Fibroblast of gingiva (primary cell): ENCODE measurements around the gene MMADHC.
"Not testable (repeated sequence)": the region's sequence is repeated elsewhere in the genome, so short reads cannot be mapped to it uniquely, and the experiment has no call there.

Source experiments
- DNase-seq: peaks from one replicate; pipeline ENCODE4 v3.0.0-alpha.2; 2011; ENCODE audit warnings: low read depth

MMADHC gene

DNA sequence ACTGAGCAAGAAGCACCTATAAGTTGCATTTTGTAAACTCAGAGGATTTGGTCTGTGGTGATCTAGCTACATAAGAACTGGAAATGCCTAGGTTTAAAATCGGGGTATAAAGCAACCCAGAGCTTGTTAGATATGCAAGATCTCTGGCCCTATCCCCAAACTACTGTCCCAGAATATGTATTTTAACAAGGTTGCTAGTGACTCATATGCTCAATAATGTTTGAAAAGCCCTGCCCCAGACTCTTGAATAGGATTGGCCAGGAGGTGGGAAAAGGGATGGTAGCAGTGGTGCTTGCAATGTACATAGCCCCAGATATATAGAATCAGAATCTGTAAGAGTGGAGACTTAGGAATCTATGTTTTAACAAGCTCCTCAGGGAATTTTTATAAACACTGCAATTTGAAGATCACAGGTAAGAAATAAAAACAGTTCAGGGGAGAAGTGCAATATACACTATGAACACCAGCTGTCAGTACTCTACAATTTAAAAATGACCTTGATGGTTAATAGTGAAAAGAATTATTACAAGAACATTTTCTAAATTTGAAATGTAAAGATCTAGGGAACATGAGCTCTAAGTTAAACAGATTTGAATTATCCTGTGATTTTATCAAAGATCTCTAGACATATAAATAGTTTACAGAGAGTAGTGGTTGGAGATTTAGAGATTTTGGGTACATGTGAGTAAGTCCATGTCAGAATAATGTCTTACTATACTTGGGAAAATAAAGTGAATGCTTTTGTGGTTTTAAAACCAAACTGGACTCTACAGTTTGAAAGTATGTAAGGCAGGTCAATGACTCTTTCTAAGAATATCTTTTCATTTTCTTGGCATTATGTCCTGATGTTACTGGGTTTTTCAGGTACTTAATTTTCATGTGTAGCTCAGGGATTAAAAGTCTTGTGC is 7.7 kb upstream of the MMADHC start:
- no peak for DNase-seq

DNA sequence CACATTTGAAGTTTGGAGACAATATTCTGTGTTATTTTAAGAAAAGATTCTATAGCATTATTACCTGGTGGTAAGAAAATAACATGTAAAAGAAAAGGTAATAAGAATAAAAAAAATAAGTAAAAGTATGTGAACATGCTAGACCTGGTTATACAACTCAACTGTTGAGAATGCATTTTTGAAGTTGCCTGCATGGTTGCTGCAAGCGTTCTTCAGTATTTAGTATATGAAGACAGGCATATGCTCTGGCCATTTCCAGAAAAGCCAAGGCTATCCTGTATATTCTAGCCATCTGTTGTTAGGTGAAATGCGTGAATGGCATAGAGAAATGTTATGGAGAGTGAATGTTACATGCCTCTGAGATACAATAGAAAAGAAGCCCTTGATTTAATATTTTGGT is 6.8 kb upstream of the MMADHC start:
- no peak for DNase-seq

DNA sequence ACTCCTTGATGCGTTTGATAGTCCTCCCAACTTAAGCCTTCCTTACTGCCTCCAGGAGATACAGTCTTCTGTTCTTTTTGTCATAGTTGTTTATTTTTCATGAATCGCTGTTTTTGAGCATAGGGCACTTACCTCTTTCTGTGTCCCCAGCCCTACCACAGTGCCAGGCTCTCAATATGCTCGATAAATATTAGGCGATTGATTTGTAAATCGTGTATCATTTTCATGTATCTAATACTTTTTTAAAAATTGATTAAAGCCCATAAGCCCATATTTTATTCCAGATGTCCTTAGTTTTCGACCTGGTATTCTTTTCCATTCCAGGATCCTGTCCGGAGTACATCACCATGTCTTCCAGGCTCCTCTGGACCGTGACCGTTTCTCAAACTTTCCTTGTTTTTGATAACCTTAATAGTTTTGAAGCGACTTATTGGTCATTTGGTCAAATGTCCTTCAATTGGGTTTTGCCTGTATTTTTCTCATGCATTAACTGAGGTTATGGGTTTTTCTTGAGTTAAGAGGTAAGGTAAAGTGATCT is 444 bp upstream of the MMADHC start:
- DNase-seq: no peak

DNA sequence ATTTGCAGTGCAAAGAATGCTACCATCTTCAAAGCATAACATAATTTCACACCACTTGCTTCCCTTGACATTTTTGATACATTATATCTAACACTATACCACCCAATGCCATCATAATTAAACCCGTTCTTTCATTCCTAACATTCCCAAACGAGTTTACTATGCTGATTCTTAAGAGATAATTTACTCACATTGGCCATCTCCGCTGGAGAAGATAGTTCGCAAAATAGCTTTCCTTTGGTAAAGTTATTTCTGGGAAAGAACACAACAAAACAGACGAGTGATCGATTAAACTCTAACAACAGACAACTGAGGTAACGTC is 716 bp downstream of the MMADHC start:
- DNase-seq: no peak

DNA sequence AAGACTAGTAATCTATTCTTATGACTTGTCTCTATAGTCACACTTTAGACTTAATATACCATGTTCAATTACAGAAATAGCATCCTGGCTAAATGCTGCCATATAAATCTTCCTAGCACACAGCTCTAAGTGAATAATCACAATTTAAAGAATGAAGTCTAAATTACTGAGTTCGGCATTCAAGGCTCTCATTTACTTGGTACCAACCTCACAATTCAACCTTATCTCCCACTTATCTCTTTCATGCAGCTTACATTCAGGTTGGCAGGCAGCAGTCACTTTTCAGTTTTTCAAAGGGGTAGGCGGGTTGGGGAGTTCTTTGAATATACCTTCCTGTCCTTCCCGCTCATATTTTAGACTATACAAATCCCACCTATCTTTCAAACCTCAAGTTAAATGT is 1.5 kb downstream of the MMADHC start:
- DNase-seq: no peak

DNA sequence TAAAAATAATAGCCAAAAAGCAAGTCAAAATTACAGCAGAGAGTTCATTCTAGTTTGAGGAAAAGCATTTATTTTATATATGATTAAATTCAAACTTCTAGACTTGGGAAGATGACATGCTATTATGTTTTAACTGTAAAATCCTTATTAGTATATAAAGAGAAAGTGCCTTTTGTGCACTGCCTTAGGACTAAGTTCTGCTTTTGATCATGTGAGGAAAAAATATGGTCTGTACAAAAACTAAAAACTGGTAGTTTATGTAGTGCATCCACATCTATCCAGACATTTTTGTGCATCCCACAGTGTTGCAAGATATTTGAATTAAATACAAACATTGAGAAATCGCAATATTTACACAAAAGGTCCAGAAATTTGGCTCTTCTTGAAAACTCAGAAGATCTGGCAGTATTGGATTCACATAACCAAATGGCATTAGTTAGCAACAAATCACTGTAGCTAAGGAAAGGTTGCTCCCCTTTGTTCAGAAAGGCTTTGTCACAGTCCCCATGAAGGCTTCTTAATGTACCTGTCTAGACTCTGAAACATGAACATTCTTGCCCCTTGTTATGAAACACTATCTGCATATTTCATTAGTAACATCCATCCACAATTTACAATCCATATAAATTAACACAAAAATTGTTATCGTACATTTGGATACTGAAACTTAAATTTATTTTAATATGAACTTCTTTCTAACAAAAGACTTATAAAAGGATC is 2.2 kb downstream of the MMADHC start:
- DNase-seq: peak; percentile 82

DNA sequence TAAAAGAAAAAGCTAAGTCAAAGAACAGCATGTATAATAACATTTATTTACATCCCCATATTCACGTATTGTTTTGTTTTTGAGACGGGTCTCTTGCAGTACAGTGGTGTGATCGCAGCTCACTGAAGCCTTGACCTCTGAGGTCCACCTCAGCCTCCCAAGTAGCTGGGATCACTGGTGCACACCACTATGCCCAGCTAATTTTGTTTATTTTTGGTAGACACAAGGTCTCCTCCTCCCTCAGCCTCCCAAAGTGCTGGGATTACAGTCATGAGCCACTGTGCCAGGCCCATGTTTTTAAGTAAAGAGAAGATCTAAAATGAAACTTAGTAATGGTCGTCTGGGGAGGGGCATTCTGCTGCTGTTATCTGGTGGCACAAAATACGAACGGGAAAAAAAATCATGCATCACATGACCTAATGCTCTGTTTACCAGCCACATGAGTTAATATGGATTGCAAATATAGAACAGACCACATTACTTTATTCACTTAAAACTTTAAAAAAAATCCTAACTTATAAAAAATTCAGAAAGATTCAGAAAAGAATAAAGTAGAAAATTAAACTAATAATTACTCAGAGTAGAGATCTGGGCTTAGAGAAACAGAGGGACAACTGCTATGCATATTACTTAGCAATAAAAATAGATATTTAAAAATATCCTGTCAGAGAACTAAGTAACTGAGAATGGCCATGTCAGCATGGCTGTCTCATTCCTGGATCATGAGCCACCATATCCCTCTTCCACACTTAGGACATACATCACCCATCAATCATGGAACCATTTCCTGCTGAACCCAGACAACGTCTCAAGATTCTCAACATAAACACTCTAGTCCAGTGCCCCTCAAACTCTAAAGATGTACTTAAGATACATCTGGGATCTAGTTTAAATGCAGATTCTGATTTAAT is 7.3 kb downstream of the MMADHC start:
- DNase-seq: no peak

DNA sequence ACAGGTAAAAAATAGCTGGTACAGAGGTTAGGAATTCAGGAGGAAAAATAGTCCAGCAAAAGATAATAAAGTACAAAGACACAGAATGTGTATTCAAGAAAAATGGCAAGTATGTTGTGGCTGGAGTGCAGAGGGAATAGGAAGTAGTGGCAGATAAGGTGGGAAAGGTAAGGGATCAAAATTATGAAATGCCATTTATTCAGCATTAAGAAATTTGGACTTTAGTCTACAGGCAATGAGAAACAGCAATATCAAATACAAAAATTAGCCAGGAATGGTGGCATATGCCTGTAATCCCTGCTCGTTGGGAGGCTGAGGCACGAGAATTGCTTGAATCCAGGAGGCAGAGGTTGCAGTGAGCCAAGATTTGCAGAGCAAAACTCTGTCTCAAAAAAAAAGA is 10.3 kb downstream of the MMADHC start:
- DNase-seq: no peak

DNA sequence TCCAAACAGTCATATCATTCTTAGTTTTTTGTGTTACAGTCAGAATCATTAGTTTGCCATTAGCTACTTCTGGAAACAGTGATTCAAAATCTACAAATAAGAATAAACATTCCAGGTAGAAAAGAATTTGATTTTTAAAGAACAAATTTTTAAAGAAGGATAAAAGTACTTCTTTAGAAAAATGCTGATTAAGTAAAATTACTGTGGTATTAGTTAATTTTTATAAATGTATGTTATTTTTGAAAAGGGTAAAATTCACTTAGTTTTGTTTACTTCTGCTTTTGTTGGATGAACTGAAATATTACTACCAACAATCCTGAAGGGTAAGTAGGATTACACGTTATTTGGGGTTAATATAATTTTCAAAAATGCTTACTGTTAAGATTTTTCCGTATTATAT is 11.8 kb downstream of the MMADHC start:
- no peak for DNase-seq

DNA sequence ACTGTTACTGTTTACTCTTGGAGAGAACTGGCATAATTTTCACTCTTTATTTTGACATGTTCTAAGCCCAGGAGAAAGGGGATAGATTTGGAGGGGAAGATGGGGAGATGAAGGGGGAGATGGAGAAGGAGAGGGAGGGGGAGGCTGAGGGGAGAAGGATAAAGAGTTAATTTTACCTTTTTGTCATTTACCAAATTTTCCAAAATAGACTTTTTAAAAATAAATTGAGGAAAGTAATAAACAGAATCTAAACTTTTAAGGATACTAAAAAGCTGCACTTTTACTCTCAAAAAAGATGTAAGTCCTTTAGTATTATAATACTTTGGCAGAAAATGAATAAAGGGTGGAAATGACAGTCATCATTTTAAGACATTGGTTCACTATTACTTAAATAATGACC is 12.3 kb downstream of the MMADHC start:
- DNase-seq: no peak

DNA sequence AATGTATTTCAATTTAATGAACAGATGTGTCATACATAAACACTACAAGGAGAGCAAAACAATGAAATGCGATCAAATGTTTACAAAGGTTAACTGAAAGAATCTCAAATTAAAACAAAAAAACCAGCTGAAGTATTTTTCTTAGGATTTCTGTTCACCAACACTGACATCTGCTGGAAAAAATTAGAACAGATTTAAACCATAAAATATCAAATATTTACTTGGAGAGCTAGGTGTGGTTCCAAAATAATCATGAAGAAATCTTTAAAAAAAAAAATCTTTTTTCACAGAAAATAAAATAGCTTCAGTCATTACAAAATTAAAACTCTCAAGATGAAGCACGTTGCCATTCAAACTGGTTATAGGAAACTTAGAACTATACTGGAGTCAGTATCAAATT is 13.8 kb downstream of the MMADHC start:
- peak; percentile 18 for DNase-seq

DNA sequence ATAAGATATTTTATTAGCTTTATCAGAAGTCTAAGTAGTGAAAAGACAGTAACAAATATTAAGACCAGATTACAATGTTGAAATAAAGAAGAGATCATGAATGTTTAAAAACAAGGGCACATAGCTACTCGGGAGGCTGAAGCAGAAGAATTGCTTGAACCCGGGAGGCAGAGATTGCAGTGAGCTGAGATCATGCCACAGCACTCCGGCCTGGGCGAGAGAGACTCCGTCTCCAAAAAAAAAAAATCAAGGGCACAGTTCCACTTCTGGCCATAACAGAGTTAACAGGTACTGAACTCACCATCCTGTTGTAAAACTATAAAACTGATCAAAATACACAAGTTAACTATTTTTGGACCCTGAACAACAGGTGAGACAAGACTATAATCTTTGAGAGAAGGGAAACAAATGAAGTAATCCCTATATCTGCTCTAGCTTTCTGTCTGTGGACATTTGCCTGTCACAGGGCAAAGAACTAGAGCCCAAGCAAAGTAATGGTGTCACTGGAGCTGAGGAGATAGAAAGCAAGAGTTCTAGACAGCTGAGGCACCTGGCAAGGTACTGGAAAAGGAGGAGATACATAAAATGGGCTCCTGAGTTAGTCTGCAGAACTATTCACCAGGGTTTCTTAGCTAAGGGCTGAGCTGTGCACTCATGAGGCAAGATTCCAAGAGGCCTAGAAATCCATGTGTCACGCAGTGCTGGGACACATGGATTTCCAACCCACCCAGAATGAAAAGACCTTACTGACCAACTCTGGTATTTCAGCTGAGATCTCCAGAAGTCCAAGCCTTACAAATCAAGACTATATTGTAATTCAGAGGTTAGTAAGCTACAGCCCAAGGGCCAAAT is 15.2 kb downstream of the MMADHC start:
- DNase-seq: no peak

DNA sequence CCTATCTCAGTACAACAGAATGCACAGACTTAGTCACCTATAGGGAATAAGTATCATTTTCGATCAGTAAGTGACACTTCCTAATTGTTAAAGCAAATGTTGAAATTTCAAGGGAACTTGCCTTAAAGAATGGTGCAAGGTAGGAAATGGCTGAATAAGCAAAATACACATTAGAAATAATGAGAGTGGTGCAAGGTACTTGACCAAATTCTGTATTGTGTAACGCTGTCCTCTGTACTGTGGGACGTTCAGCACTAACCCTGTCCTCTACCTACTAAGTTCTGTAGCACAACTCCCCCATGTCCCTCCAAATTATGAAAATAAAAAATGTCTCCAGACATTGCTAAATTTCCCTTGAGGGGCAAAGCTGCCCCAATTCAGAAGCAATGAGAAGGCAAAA is 19.4 kb downstream of the MMADHC start:
- no peak for DNase-seq

DNA sequence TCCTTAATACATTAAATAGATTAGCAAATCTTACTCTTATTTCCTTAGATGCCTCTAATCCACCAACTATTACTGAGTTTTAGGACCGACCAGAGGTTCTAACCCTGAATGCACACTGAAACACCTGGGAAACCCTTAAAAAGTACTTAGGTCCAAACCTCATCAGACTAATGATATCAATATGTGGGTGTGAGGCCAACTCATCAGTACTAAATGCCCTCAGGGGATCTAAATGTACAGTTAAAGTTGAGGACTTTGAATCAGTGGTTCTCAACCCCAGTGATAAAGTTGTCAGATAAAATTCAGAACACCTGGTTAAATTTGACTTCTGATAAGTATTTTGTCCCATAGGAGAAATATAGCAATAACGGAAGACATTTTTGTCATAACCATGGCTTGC is 20.9 kb downstream of the MMADHC start:
- DNase-seq: no peak

DNA sequence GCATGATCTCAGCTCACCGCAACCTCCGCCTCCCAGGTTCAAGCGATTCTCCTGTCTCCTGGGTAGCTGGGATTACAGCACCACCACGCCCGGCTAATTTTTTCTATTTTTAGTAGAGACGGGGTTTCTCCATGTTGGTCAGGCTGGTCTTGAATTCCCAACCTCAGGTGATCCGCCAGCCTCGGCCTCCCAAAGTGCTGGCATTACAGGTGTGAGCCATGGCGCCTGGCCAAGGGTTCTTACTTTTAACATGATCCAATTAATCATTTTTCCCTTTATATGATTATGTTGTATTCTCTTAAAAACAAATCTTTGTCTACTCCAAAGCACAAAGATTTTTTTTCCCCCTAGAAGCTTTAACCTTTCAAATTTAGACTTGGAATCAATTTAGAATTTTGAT is 21.9 kb downstream of the MMADHC start:
- not testable (repeated sequence) for DNase-seq

DNA sequence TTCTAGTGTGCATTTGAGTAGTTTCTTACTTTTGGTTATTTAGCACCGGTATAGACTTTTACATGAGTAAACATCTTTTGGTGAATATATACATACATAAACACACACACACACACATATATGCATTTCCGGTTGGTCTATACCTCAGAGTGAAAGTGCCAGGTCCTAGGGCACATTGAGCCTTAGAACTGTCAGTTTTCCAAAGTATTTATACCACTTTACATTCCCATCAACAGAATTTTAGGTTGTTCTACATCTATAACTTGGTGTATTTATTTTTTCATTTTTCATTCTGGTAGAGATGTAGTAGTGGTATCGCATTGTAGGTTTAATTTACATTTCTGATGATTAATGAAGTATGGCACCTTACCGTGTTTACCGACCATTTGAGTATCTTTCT is 22.6 kb downstream of the MMADHC start:
- no peak for DNase-seq

DNA sequence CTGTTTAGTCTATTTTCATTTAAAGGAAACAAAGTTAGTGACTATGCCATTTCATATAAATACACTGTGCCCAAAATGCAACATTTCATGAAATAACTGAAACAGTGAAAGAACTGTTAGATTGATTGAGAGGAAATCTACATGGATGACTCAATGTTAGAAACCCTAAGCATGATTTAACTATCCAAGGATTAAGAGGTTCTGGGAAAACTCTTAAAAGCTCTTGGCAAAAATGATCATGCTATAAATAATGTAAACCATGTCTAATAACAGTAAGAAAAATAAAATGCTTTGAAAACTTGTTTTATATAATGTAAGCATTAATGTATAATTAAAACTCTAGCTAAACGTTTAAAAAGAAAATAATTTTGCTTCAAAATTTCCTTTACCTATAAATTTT is 23.5 kb downstream of the MMADHC start:
- DNase-seq: no peak

DNA sequence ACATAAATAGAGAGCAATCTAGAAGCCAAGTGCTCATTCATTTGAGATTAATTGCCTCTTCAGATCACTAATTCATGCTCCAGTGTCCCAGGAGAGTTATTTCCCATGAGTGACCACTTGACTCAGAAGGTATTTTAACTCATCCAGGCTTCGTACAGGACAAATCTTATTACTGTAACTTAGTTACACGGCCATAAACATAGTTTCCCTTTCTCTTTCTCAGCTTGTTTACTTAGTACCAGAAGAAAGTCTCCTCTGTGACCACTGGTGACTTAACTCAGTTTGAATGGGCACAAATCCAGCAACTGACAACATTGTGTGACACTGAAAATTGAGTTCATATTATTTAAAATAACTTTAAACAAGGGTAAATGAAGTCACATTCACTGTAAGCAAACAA is 25.3 kb downstream of the MMADHC start:
- DNase-seq: peak; percentile 42

DNA sequence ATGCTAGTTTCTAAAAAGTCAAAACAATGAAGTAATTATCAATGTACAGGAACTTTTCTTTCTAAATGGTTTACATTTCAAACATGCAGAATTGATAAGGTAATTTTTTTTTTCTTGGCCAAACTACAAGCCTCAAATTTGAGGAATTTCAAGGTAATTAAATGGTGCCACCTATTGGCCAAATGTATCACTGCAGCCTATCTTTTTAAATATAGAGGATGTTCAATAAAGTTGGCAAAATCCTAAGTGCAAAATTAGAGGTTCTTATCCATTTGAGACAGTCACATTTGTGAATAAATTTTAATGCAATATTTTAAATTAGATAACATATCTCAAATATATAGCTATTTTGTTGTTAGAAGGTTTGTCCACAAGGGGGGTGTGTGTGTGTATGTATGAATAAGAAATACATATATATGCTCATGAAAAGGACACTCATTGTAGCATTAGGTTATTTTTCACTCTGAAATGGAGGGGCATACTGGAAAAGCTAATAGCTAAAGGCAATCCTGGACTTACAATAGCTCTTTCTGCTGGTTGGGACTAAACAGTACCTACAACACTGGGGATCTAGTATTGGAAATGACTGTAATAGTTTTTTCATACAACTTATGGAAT is 26.2 kb downstream of the MMADHC start:
- no peak for DNase-seq

DNA sequence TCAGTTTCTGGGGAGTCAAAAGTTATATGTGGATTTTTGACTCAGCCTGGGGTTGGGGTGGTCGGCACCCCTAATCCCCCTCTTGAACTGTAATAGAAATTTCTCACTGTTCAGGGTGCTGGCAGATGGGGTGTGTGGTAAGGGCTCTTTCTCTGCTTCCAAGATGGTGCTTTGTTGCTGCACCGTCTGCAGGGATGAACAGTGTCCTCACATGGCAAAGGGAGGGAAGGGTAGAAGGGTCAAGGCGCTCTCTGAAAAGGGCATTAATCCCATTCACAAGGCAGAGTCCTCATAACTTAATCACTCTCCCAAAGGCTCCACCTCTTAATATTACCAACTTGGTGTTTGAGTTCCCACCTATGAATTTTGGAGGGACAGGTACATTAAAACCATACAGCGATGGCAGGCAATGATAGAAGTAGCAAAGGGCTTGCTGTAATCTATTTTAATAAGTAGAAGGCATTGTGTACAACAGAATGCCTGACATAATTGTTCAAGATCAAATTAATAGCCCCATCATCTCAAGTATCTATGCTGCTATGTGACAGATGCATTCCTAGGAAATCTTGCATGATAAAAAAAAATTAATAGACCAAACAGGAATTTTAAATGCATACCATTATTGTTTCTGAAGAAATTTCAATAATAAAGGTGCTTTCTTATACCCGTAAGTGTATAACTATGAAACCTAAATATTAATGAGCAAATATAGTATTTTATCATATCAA is 28.1 kb downstream of the MMADHC start:
- no peak for DNase-seq
